ENCODE results near the gene ZMYM4.

DNA sequence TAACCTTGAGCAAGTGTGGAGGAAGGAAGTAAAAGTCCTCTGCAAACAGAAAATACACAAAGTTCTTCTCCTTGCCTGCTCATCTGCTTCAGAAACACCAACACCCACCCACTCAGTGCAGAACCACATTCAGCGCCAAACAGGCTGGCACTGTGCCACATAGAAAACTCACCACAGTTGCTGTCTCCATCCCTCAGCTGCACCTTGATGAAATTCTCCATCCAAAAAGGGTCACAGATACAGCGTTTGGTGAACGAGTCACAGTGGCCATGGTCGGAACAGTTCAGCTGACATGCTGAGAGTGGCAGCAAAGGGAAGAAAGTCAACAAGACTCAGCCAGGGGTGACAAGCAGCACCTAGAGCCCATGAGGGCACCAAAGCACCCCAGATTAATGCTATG, 174.2 kb downstream of the ZMYM4 start:
- TF ChIP-seq, protein P1, sequence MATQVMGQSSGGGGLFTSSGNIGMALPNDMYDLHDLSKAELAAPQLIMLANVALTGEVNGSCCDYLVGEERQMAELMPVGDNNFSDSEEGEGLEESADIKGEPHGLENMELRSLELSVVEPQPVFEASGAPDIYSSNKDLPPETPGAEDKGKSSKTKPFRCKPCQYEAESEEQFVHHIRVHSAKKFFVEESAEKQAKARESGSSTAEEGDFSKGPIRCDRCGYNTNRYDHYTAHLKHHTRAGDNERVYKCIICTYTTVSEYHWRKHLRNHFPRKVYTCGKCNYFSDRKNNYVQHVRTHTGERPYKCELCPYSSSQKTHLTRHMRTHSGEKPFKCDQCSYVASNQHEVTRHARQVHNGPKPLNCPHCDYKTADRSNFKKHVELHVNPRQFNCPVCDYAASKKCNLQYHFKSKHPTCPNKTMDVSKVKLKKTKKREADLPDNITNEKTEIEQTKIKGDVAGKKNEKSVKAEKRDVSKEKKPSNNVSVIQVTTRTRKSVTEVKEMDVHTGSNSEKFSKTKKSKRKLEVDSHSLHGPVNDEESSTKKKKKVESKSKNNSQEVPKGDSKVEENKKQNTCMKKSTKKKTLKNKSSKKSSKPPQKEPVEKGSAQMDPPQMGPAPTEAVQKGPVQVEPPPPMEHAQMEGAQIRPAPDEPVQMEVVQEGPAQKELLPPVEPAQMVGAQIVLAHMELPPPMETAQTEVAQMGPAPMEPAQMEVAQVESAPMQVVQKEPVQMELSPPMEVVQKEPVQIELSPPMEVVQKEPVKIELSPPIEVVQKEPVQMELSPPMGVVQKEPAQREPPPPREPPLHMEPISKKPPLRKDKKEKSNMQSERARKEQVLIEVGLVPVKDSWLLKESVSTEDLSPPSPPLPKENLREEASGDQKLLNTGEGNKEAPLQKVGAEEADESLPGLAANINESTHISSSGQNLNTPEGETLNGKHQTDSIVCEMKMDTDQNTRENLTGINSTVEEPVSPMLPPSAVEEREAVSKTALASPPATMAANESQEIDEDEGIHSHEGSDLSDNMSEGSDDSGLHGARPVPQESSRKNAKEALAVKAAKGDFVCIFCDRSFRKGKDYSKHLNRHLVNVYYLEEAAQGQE (IDR thresholded peaks at IDR 0.05; ENCODE audit: low read depth), result no peak
- TF ChIP-seq RAD21 (IDR thresholded peaks at IDR 0.05; ENCODE audit: low read depth) (no peak), NFIC (IDR thresholded peaks at IDR 0.05) (no peak), CEBPB (IDR thresholded peaks at IDR 0.05) (no peak), TAF1 (IDR thresholded peaks at IDR 0.05; ENCODE audit: low read depth) (no peak), YY1 (IDR thresholded peaks at IDR 0.05; ENCODE audit: low read depth) (no peak), CREB1 (IDR thresholded peaks at IDR 0.05; ENCODE audit: low read depth) (no peak), EGR1 (IDR thresholded peaks at IDR 0.05) (no peak), EP300 (IDR thresholded peaks at IDR 0.05; ENCODE audit: borderline replicate concordance) (no peak), TCF12 (IDR thresholded peaks at IDR 0.05; ENCODE audit: low read depth) (no peak), ZBTB7A (IDR thresholded peaks at IDR 0.05; ENCODE audit: low read depth) (no peak), FOXM1 (IDR thresholded peaks at IDR 0.05; ENCODE audit: borderline replicate concordance, low read depth) (no peak)
- TF ChIP-seq, protein P2, sequence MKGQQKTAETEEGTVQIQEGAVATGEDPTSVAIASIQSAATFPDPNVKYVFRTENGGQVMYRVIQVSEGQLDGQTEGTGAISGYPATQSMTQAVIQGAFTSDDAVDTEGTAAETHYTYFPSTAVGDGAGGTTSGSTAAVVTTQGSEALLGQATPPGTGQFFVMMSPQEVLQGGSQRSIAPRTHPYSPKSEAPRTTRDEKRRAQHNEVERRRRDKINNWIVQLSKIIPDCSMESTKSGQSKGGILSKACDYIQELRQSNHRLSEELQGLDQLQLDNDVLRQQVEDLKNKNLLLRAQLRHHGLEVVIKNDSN (IDR thresholded peaks at IDR 0.05), result no peak
- TF ChIP-seq, protein P3, sequence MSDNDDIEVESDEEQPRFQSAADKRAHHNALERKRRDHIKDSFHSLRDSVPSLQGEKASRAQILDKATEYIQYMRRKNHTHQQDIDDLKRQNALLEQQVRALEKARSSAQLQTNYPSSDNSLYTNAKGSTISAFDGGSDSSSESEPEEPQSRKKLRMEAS (IDR thresholded peaks at IDR 0.05), result no peak

All from Ishikawa (cell line).